Nephron (organoid): ENCODE data around the gene DNAJC3.

Experiments used
- H3K27ac Mint-ChIP-seq, 3 experiments: 2 replicates each; pipeline ENCODE4 v1.8.0; 2020; ENCODE audit warnings: mixed read lengths in 3 of 3, mild to moderate bottlenecking in 2 of 3, moderate library complexity in 1 of 3
- H3K27me3 Mint-ChIP-seq: 2 replicates; pipeline ENCODE4 v1.8.0; 2021; ENCODE audit warnings: low read depth, mild to moderate bottlenecking, moderate library complexity, mixed read lengths
- H3K36me3 Mint-ChIP-seq: 2 replicates; pipeline ENCODE4 v1.8.0; 2020; ENCODE audit warnings: low read depth, mixed read lengths
- H3K4me1 Mint-ChIP-seq: 2 replicates; pipeline ENCODE4 v1.8.0; 2020; ENCODE audit warnings: mixed read lengths
- H3K4me3 Mint-ChIP-seq, 3 experiments: 2 replicates each; pipeline ENCODE4 v1.8.0; 2020; ENCODE audit warnings: mild to moderate bottlenecking in 3 of 3, mixed read lengths in 3 of 3, moderate library complexity in 2 of 3
- H3K9me3 Mint-ChIP-seq: 2 replicates; pipeline ENCODE4 v1.8.0; 2020; ENCODE audit warnings: mixed read lengths
- TF ChIP-seq, protein P1 (sequence below), 3 experiments: fragments of 200-600 bp; sonication (generic); IDR thresholded peaks; one replicate each; pipeline ENCODE4 v1.5.0; 2021; ENCODE audit warnings: antibody characterized with exemption in 3 of 3; ENCODE audit not compliant: unreplicated experiment in 3 of 3

Gene DNAJC3

DNA sequence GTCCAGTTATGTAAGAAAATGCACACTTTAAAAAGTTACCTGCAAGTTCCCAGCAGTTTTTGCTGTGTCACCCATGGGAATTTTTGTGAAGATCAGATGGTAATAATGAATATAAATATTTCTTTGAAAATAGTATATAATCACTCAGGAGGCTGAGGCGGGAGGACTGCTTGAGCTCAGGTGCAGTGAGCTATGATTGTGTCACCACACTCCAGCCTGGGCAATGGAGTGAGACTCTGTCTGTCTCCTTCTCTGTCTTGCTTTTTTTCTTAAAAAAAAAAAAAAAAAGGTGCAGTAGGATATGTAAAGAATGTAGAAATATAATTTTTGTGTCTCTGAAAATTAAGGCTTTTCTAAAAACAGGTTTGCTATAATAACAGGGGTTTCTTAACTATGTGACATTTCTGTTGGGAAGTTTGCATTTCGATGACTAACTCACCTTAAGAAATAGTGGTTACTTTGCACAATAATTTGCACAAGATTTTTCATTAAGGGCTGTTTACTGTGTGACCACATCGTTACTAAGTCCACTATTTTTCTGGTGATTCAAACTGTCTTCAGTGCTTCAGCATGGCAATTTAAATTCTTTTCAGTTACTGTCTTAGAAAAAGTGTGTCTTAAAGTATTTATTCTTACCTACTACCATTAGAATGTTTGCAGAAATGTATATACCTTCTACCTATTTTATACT lies 37.3 kb downstream of the DNAJC3 start:
- TF ChIP-seq, protein P1, sequence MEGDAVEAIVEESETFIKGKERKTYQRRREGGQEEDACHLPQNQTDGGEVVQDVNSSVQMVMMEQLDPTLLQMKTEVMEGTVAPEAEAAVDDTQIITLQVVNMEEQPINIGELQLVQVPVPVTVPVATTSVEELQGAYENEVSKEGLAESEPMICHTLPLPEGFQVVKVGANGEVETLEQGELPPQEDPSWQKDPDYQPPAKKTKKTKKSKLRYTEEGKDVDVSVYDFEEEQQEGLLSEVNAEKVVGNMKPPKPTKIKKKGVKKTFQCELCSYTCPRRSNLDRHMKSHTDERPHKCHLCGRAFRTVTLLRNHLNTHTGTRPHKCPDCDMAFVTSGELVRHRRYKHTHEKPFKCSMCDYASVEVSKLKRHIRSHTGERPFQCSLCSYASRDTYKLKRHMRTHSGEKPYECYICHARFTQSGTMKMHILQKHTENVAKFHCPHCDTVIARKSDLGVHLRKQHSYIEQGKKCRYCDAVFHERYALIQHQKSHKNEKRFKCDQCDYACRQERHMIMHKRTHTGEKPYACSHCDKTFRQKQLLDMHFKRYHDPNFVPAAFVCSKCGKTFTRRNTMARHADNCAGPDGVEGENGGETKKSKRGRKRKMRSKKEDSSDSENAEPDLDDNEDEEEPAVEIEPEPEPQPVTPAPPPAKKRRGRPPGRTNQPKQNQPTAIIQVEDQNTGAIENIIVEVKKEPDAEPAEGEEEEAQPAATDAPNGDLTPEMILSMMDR (IDR thresholded peaks at IDR 0.05; ENCODE audit: unreplicated experiment in 3 of 3) = no peak
- H3K27ac Mint-ChIP-seq = no peak overlapping the region
- H3K4me1 Mint-ChIP-seq = no peaks in the 10 kb centered on the region
- peaks cover 76% of the 10 kb centered on the region for H3K36me3 Mint-ChIP-seq
- peaks cover 16% of the 10 kb centered on the region for H3K9me3 Mint-ChIP-seq
- no peak overlapping the region for H3K4me3 Mint-ChIP-seq
- H3K27me3 Mint-ChIP-seq = no peaks in the 10 kb centered on the region

DNA sequence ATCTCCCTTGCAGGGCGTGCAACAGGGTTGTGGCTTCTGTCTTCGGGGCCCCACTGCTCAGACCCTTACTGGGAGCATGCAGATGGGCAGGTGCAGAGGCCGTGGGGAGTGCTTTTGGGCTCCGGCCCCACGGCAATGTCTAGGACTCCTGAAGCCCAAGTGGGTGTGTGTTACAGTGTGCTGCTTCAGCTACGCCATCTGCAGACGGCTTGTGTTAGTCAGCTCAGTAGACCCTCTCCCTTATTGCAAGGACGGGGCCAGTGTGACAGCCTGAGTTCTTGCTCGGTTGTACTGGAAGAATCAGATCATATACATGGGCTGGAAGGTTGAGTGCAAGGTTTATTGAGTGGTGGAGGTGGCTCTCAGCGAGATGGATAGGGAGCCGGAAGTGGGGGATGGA lies 39.3 kb downstream of the DNAJC3 start:
- H3K4me1 Mint-ChIP-seq = no peaks in the 10 kb centered on the region
- peaks cover 16% of the 10 kb centered on the region for H3K9me3 Mint-ChIP-seq
- H3K27ac Mint-ChIP-seq = no peak overlapping the region
- no peaks in the 10 kb centered on the region for H3K27me3 Mint-ChIP-seq
- peaks cover 60% of the 10 kb centered on the region for H3K36me3 Mint-ChIP-seq
- H3K4me3 Mint-ChIP-seq = no peak overlapping the region
- TF ChIP-seq, protein P1 (IDR thresholded peaks at IDR 0.05; ENCODE audit: unreplicated experiment in 3 of 3) = no peak

DNA sequence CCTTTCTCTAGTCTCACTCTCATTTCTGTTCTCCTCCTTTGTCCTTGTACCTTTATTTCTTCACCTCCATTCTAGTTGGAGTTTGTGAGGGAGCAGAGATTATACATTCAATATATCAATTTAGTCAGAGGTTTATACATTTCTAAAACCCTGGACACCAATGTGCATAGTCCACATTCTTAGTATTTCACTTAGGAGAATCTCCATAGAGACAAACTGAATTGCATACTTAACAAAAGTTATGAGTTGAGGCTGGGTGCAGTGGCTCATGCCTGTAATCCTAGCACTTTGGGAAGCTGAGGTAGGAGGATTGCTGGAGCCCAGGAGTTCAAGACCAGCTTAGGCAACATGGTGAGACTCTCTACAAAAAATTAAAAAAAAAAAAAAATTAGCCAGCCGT lies 45.3 kb downstream of the DNAJC3 start:
- H3K9me3 Mint-ChIP-seq = peaks cover 7% of the 10 kb centered on the region
- no peak overlapping the region for H3K27ac Mint-ChIP-seq
- H3K4me3 Mint-ChIP-seq = no peak overlapping the region
- H3K36me3 Mint-ChIP-seq = peaks cover 52% of the 10 kb centered on the region
- TF ChIP-seq, protein P1 (IDR thresholded peaks at IDR 0.05; ENCODE audit: unreplicated experiment in 3 of 3) = no peak
- no peaks in the 10 kb centered on the region for H3K4me1 Mint-ChIP-seq
- no peaks in the 10 kb centered on the region for H3K27me3 Mint-ChIP-seq

DNA sequence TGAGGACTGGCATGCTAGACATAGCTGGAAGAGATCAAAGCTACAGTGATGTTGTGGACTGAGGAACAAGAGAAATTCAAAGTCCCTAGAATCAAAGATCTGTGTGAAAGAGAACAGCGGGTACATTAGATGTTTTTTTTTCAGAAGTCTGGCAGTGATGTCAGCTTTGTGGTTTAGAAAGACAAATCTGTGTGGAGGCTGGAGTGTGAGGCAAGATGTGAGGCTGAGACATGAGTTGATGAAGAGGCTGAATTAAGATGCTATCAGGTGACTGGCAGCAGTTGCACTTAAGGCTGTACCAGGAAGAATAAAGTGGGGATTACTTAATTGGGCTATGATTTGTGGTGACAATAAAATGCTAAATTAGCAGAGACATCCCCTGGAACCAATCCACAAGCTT lies 46.5 kb downstream of the DNAJC3 start:
- no peaks in the 10 kb centered on the region for H3K4me1 Mint-ChIP-seq
- H3K4me3 Mint-ChIP-seq = no peak overlapping the region
- H3K27ac Mint-ChIP-seq = no peak overlapping the region
- H3K36me3 Mint-ChIP-seq = peaks cover 48% of the 10 kb centered on the region
- no peaks in the 10 kb centered on the region for H3K27me3 Mint-ChIP-seq
- H3K9me3 Mint-ChIP-seq = peaks cover 4% of the 10 kb centered on the region
- TF ChIP-seq, protein P1 (IDR thresholded peaks at IDR 0.05; ENCODE audit: unreplicated experiment in 3 of 3) = no peak

DNA sequence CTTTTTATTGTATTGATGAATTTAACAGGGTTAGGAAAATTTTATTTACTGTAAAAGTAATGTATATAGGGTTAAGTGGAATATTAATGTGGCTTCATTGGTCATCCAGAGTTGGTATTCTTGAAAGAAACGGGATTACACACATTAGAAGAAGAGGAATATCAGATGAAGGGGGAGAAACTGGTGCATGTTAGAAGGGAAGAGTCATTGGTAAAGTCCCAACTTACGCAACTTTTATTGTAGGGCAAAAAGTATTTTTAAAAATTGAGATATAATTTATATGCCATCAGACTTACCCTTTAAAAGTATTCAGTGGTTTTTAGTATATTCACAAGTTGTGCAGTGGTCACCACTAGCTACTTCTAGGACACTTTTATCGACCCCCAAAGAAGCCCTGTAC lies 47.3 kb downstream of the DNAJC3 start:
- TF ChIP-seq, protein P1 (IDR thresholded peaks at IDR 0.05; ENCODE audit: unreplicated experiment in 3 of 3) = no peak
- H3K27ac Mint-ChIP-seq = no peak overlapping the region
- H3K4me3 Mint-ChIP-seq = no peak overlapping the region
- peaks cover 7% of the 10 kb centered on the region for H3K9me3 Mint-ChIP-seq
- H3K27me3 Mint-ChIP-seq = no peaks in the 10 kb centered on the region
- H3K36me3 Mint-ChIP-seq = peaks cover 50% of the 10 kb centered on the region
- H3K4me1 Mint-ChIP-seq = no peaks in the 10 kb centered on the region

DNA sequence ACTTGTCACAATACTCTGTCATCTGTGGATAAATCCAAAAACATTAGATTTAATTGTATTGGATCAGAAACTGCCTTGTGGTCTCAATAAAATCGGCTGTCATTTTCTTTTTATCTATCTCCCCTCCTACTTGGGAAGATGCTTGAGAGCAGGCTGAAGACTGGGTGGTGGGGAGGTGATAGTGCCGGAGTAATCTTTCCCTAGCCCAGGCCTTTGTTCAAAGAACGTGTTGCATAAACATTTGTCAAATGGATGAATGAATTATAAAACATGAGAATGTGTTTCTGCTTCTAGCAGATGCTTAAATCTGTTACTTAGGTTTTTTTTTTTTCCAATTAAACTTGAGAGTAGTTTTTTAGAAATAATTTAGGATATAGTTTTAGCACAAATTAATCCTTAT lies 49.9 kb downstream of the DNAJC3 start:
- TF ChIP-seq, protein P1 (IDR thresholded peaks at IDR 0.05; ENCODE audit: unreplicated experiment in 3 of 3) = no peak
- Mint-ChIP-seq H3K36me3 (peaks cover 76% of the 10 kb centered on the region), H3K4me1 (no peaks in the 10 kb centered on the region), H3K9me3 (peaks cover 30% of the 10 kb centered on the region), H3K27me3 (no peaks in the 10 kb centered on the region), H3K27ac (no peak overlapping the region), H3K4me3 (no peak overlapping the region)
